A549 (cell line): ENCODE results near the gene SLC12A7. TPM values are rescaled to one million over a fixed set of nuclear protein-coding genes. Genes with fewer than 3 reads are reported as not detected.

ENCODE experiments used
- ATAC-seq, 2 experiments: fragments of 200-7000 bp in 1 of 2; fragments of >200 bp in 1 of 2; cut with Nextera tagmentation in 1 of 2; cut with Tn5 transposase in 1 of 2; 3 replicates each; pipeline versions ENCODE4 v1.8.0 to v1.9.1; 2018 to 2020; ENCODE audit warnings: mild to moderate bottlenecking in 1 of 2, moderate library complexity in 1 of 2
- CTCF ChIA-PET: fragments of 300-600 bp; sonication (Branson Sonifier 250); formaldehyde crosslinking; extraction: SDS; loops from one replicate; lab custom pipeline; 2021; ENCODE audit warnings: antibody characterized with exemption, inconsistent platforms; lab: Yijun Ruan, JAX
- POLR2A ChIA-PET: fragments of 350-600 bp; formaldehyde crosslinking; extraction: SDS; loops from one replicate; lab custom pipeline; 2021; ENCODE audit warnings: antibody characterized with exemption, inconsistent platforms; lab: Yijun Ruan, JAX
- DNase-seq, 2 experiments: peaks; one replicate each; pipeline versions ENCODE4 v3.0.0 to v3.0.0-alpha.2; 2011 to 2016; ENCODE audit warnings: low read depth in 1 of 2, low spot score in 1 of 2
- FAIRE-seq: peaks from 2 replicates; lab custom pipeline; 2011; peaks lifted over from hg19 to GRCh38; lab: Jason Lieb, UNC
- H3K27ac ChIP-seq, 2 experiments: fragments of >200 bp; sonication (Bioruptor Twin); formaldehyde crosslinking; 3 replicates each; pipeline ENCODE4 v1.5.1; 2016 to 2017
- H3K4me1 ChIP-seq: fragments of >200 bp; sonication (Bioruptor Twin); formaldehyde crosslinking; 3 replicates; pipeline ENCODE4 v1.6.1; 2016
- H3K4me2 ChIP-seq: fragments of >200 bp; sonication (Bioruptor Twin); formaldehyde crosslinking; 3 replicates; pipeline ENCODE4 v1.6.1; 2016
- H3K4me3 ChIP-seq: fragments of >200 bp; sonication (Bioruptor Twin); formaldehyde crosslinking; 3 replicates; pipeline ENCODE4 v1.5.1; 2016
- H3K9me3 ChIP-seq: fragments of >200 bp; sonication (Bioruptor Twin); formaldehyde crosslinking; 3 replicates; pipeline ENCODE4 v1.6.1; 2016
- BHLHE40 ChIP-seq: IDR thresholded peaks from 2 replicates; pipeline ENCODE4 v1.6.1; 2012; ENCODE audit warnings: low read depth, low read length, inconsistent platforms
- CEBPB ChIP-seq, 2 experiments: fragments of >200 bp in 1 of 2; sonication (Bioruptor Twin) in 1 of 2; formaldehyde crosslinking in 1 of 2; IDR thresholded peaks; 2 replicates each; pipeline ENCODE4 v1.6.1; 2012 to 2016
- EP300 ChIP-seq, 2 experiments: fragments of >200 bp; sonication (Bioruptor Twin); formaldehyde crosslinking; IDR thresholded peaks; 2 replicates in 1 of 2; 3 replicates in 1 of 2; pipeline ENCODE4 v1.6.1; 2016 to 2017
- FOSB ChIP-seq: fragments of 250-450 bp; sonication (Bioruptor Pico); IDR thresholded peaks from 2 replicates; pipeline ENCODE4 v1.5.0; 2020; ENCODE audit warnings: mild to moderate bottlenecking, moderate library complexity
- HDAC2 ChIP-seq: fragments of 200-600 bp; sonication (generic); IDR thresholded peaks from 2 replicates; pipeline ENCODE4 v1.6.1; 2016
- HEYL ChIP-seq: fragments of 250-450 bp; sonication (Bioruptor Pico); IDR thresholded peaks from 2 replicates; pipeline ENCODE4 v1.8.0; 2021; ENCODE audit warnings: mild to moderate bottlenecking, moderate library complexity
- HOXA7 ChIP-seq: fragments of 250-450 bp; sonication (Bioruptor Pico); IDR thresholded peaks from 2 replicates; pipeline ENCODE4 v1.5.0; 2020; ENCODE audit warnings: mild to moderate bottlenecking, moderate library complexity
- HOXB5 ChIP-seq: fragments of 250-450 bp; sonication (Bioruptor Pico); IDR thresholded peaks from 2 replicates; pipeline ENCODE4 v1.5.0; 2020; ENCODE audit warnings: mild to moderate bottlenecking, moderate library complexity
- KDM1A ChIP-seq: fragments of 200-600 bp; sonication (generic); IDR thresholded peaks from 2 replicates; pipeline ENCODE4 v1.6.1; 2016; ENCODE audit warnings: low read depth, mild to moderate bottlenecking
- KDM5A ChIP-seq: fragments of 200-600 bp; sonication (generic); IDR thresholded peaks from 2 replicates; pipeline ENCODE4 v1.6.1; 2016; ENCODE audit warnings: antibody characterized with exemption, mild to moderate bottlenecking
- NFE2L2 ChIP-seq: fragments of 150-350 bp; conservative IDR thresholded peaks from 2 replicates; pipeline ENCODE4 v1.6.1; 2014; ENCODE audit warnings: low read length
- NPAS2 ChIP-seq: fragments of 250-450 bp; sonication (Bioruptor Pico); IDR thresholded peaks from 2 replicates; pipeline ENCODE4 v1.8.0; 2022; ENCODE audit warnings: mild to moderate bottlenecking, moderate library complexity, borderline replicate concordance
- PHF8 ChIP-seq: fragments of 200-600 bp; sonication (generic); IDR thresholded peaks from 2 replicates; pipeline ENCODE4 v1.6.1; 2016; ENCODE audit warnings: low read depth, mild to moderate bottlenecking, antibody characterized with exemption, moderate library complexity, borderline replicate concordance
- POLR2A ChIP-seq: IDR thresholded peaks from 2 replicates; pipeline ENCODE4 v1.6.1; 2012; ENCODE audit warnings: mild to moderate bottlenecking, low read length
- RFX5 ChIP-seq: fragments of 450-650 bp; IDR thresholded peaks from 2 replicates; pipeline ENCODE4 v1.7.1; 2014; ENCODE audit warnings: antibody characterized with exemption, mild to moderate bottlenecking, moderate library complexity
- RNF2 ChIP-seq: fragments of 200-600 bp; sonication (generic); IDR thresholded peaks from 2 replicates; pipeline ENCODE4 v1.6.1; 2016; ENCODE audit warnings: low read depth, mild to moderate bottlenecking, antibody characterized with exemption, moderate library complexity, borderline replicate concordance
- SMC3 ChIP-seq: fragments of >200 bp; sonication (Bioruptor Twin); formaldehyde crosslinking; IDR thresholded peaks from 3 replicates; pipeline ENCODE4 v1.6.1; 2018; ENCODE audit warnings: inconsistent platforms
- ZFP36 ChIP-seq: fragments of 450-650 bp; IDR thresholded peaks from 2 replicates; pipeline ENCODE4 v1.6.1; 2014; ENCODE audit warnings: borderline replicate concordance; ENCODE audit not compliant: partially characterized antibody
- WGBS: methylation state at CpG from one replicate; pipeline ENCODE4 v1.1.6; 2017; ENCODE audit errors: missing lambda C conversion rate; 5-methylcytosine and 5-hydroxymethylcytosine counted together
- polyA plus RNA-seq, 4 experiments: library from polyadenylated mRNA; depleted of rRNA in 3 of 4; stranded (reverse); fragments of >200 nt; fragmentation: RNase III in 1 of 4; extraction: RNeasy Plus Mini Kit Qiagen cat#74134 plus additional on column Dnase treatment in 1 of 4; gene quantifications; 2 replicates in 3 of 4; 3 replicates in 1 of 4; pipeline ENCODE4 v1.2.3, GENCODE V29; 2011 to 2017
- TF ChIP-seq, protein P1 (sequence below): IDR thresholded peaks from 2 replicates; pipeline ENCODE4 v1.6.1; 2012
- TF ChIP-seq, protein P2 (sequence below): fragments of >200 bp; sonication (Bioruptor Twin); formaldehyde crosslinking; IDR thresholded peaks from 3 replicates; pipeline ENCODE4 v1.5.1; 2016

SLC12A7 gene
- polyA plus RNA-seq, 2 of the 4 experiments (the other 2 are of a cell fraction) = 11.2 to 22.5 TPM

DNA sequence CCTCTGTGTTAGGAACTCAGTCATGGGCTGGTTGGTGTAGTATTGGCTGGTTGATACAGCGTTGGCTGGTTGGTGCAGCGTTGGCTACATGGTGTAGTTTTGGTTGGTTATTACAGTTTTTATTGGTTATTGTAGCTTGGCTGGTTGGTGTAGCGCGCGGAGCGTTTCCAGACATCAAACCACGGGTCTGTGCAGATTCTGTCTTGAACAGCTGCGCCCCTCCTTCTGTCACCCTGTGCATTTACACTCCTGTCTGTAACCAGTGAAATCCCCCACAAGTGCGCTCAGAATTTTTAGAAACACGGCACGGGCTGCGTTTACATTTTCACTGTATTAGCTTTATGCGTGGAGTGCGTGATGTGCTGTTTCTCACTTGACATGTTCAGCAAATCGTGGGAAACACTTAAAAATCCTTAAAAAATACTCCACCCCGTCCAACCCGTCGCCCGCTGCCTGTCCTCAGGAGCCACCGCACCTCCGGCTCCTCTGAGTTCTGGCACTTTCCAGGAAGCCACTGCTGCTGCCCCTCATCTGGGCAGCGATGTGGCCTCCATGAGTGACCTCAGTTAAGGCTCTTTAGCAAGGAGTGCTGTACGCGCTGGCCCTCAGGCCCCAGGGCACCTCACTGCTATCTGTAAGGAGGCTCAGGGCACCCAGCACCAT lies 82.5 kb downstream of the SLC12A7 start:
- no peaks in the 10 kb centered on the region for H3K4me1 ChIP-seq
- no peak overlapping the region for H3K27ac ChIP-seq
- POLR2A ChIA-PET = no interaction called here
- DNase-seq (no peak), ATAC-seq (no peak), FAIRE-seq (no peak)
- no peaks in the 10 kb centered on the region for H3K9me3 ChIP-seq
- no peak overlapping the region for H3K4me2 ChIP-seq
- H3K4me3 ChIP-seq = no peak overlapping the region
- 86% methylated on average over 22 of the region's 24 CpGs for WGBS
- TF ChIP-seq BHLHE40 = no peak
- TF ChIP-seq, protein P1, sequence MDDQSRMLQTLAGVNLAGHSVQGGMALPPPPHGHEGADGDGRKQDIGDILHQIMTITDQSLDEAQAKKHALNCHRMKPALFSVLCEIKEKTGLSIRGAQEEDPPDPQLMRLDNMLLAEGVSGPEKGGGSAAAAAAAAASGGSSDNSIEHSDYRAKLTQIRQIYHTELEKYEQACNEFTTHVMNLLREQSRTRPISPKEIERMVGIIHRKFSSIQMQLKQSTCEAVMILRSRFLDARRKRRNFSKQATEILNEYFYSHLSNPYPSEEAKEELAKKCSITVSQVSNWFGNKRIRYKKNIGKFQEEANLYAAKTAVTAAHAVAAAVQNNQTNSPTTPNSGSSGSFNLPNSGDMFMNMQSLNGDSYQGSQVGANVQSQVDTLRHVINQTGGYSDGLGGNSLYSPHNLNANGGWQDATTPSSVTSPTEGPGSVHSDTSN = no peak
- no peak for TF ChIP-seq HDAC2
- no peak for TF ChIP-seq EP300 (IDR thresholded peaks at IDR 0.05)
- no peak for TF ChIP-seq KDM5A
- TF ChIP-seq HEYL (CRISPR knock-in tag) = no peak
- TF ChIP-seq CEBPB (IDR thresholded peaks at IDR 0.05) = no peak
- no peak for TF ChIP-seq HOXB5
- no peak for TF ChIP-seq HOXA7 (CRISPR knock-in tag)
- no peak for TF ChIP-seq POLR2A
- TF ChIP-seq SMC3 = no peak
- no peak for TF ChIP-seq NFE2L2
- no peak for TF ChIP-seq ZFP36
- no peak for TF ChIP-seq RFX5
- CTCF ChIA-PET = interaction anchor here (0.7 to 3.5 kb wide), 6 partner anchors 9 to 376 kb away, joined by 3 to 14 read pairs (median 5); no protein-coding TSS in a partner anchor

DNA sequence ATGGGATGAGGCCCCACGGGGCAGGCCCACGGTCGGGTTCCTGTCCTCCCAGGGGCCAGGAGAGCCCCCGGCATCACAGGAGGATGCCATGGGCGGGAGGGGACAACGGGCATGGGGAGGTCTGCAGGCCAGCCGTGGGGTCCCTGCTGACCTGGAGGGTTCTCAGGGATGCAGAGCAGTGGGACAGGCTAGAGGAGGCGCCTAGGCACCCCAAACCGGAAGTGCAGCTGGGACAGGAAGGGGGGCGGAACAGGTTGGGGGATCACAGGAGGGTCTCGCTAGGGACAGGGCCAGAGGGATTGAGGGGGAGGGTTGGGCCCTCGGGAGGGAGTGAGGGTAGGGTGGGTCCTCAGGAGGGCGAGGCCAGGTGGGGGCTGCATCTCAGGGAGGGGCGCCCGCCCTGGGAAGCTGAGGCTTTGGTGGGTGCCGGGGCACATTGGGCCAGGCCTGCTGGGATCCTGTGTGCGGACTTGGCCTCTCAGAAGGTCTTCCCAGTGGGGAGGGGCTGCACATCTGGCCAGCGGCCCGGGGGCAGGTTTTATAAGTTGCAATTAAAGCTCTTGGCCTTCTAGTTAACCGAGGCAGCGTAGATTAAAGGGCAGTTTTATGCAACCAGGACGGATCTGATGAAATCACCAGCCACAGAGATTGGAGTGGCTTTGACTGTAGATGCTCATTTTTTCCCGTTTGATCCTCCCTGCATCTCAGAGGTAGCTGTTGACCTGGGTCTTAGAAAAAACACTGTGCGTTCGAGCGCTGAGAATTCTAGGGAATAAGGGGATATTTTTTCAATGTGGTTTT lies 83.2 kb downstream of the SLC12A7 start:
- no peak overlapping the region for H3K27ac ChIP-seq
- DNase-seq (no peak), FAIRE-seq (no peak)
- ChIA-PET POLR2A (no interaction called here), CTCF (interaction anchor here (1.3 to 3.5 kb wide), 5 partner anchors 9 to 139 kb away, joined by 4 to 14 read pairs (median 5); no protein-coding TSS in a partner anchor)
- H3K9me3 ChIP-seq = no peaks in the 10 kb centered on the region
- no peak for TF ChIP-seq HOXA7 (CRISPR knock-in tag)
- no peak for TF ChIP-seq HOXB5
- TF ChIP-seq EP300 (IDR thresholded peaks at IDR 0.05) = no peak
- no peak for TF ChIP-seq PHF8
- no peak for TF ChIP-seq KDM1A
- TF ChIP-seq NFE2L2 = no peak
- TF ChIP-seq FOSB (CRISPR knock-in tag) = no peak
- TF ChIP-seq KDM5A = no peak
- no peak for TF ChIP-seq RNF2
- TF ChIP-seq, protein P2, sequence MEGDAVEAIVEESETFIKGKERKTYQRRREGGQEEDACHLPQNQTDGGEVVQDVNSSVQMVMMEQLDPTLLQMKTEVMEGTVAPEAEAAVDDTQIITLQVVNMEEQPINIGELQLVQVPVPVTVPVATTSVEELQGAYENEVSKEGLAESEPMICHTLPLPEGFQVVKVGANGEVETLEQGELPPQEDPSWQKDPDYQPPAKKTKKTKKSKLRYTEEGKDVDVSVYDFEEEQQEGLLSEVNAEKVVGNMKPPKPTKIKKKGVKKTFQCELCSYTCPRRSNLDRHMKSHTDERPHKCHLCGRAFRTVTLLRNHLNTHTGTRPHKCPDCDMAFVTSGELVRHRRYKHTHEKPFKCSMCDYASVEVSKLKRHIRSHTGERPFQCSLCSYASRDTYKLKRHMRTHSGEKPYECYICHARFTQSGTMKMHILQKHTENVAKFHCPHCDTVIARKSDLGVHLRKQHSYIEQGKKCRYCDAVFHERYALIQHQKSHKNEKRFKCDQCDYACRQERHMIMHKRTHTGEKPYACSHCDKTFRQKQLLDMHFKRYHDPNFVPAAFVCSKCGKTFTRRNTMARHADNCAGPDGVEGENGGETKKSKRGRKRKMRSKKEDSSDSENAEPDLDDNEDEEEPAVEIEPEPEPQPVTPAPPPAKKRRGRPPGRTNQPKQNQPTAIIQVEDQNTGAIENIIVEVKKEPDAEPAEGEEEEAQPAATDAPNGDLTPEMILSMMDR = no peak
- TF ChIP-seq NPAS2 (CRISPR knock-in tag) = no peak
- TF ChIP-seq, all 56 proteins: peak for 0
- no peaks in the 10 kb centered on the region for H3K4me1 ChIP-seq
- WGBS = 74% methylated on average over 19 of the region's 26 CpGs
- ATAC-seq = no peak
- no peak overlapping the region for H3K4me2 ChIP-seq
- H3K4me3 ChIP-seq = no peak overlapping the region
